Measurements from ENCODE around the gene TXN.

- no peak for TF ChIP-seq CTCF (IDR thresholded peaks at IDR 0.05 in 4 of 5, conservative IDR thresholded peaks at IDR 0.05 in 1 of 5)
- no peak for TF ChIP-seq POLR2A (IDR thresholded peaks at IDR 0.05)
These were observed 41.5 kb downstream of the TXN start for GRCh38 chr9:110214586-110215355.

All from gastrocnemius medialis (tissue), 4 donors.